ENCODE measurements around the gene GNG4.

DNA sequence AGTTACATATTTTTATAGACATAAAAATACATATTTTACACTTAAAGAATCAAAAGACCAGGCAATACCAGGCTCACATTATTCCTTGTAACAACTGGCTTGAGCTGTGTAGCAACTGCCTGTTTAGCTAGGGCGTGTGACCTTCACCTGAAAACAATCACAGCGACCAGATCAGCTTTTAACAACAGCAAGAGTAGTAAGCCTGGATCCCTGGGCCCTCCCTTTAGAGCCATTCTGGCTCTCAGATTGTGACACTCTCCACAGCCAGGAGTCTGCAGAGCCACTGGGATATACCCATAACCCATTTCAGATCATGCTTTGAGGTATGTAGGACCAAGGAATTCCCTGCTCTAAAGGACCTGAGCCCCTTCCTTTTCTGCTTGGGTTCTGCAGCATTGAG lies 29.4 kb upstream of the GNG4 start:
- TF ChIP-seq, protein P1, sequence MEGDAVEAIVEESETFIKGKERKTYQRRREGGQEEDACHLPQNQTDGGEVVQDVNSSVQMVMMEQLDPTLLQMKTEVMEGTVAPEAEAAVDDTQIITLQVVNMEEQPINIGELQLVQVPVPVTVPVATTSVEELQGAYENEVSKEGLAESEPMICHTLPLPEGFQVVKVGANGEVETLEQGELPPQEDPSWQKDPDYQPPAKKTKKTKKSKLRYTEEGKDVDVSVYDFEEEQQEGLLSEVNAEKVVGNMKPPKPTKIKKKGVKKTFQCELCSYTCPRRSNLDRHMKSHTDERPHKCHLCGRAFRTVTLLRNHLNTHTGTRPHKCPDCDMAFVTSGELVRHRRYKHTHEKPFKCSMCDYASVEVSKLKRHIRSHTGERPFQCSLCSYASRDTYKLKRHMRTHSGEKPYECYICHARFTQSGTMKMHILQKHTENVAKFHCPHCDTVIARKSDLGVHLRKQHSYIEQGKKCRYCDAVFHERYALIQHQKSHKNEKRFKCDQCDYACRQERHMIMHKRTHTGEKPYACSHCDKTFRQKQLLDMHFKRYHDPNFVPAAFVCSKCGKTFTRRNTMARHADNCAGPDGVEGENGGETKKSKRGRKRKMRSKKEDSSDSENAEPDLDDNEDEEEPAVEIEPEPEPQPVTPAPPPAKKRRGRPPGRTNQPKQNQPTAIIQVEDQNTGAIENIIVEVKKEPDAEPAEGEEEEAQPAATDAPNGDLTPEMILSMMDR (IDR thresholded peaks at IDR 0.05; ENCODE audit: insufficient read depth, low read depth, low read length) = no peak
- no peak for TF ChIP-seq EZH2 (IDR thresholded peaks at IDR 0.05; ENCODE audit: insufficient read depth, low read length)

All from astrocyte (in vitro differentiated cells and primary cell).